Endothelial cell (in vitro differentiated cells): ENCODE measurements around the gene UBE2Z. TPM values are rescaled to one million over a fixed set of nuclear protein-coding genes. Genes with fewer than 3 reads are reported as not detected.

Experiments
- DNase-seq: peaks from one replicate; pipeline ENCODE4 v3.0.0; 2021; ENCODE audit warnings: low spot score
- H3K27ac Mint-ChIP-seq: one replicate; pipeline ENCODE4 v1.8.0; 2021; ENCODE audit warnings: mixed read lengths, inconsistent platforms; ENCODE audit not compliant: unreplicated experiment
- H3K27me3 Mint-ChIP-seq: one replicate; pipeline ENCODE4 v1.8.0; 2021; ENCODE audit warnings: mild to moderate bottlenecking, moderate library complexity, mixed read lengths, inconsistent platforms; ENCODE audit not compliant: unreplicated experiment
- H3K36me3 Mint-ChIP-seq: one replicate; pipeline ENCODE4 v1.8.0; 2021; ENCODE audit warnings: mild to moderate bottlenecking, low read depth, mixed read lengths, inconsistent platforms; ENCODE audit not compliant: unreplicated experiment
- H3K4me1 Mint-ChIP-seq: one replicate; pipeline ENCODE4 v1.8.0; 2021; ENCODE audit warnings: mild to moderate bottlenecking, mixed read lengths, inconsistent platforms; ENCODE audit not compliant: unreplicated experiment
- H3K4me3 Mint-ChIP-seq: one replicate; pipeline ENCODE4 v1.8.0; 2021; ENCODE audit warnings: mild to moderate bottlenecking, mixed read lengths, inconsistent platforms; ENCODE audit not compliant: unreplicated experiment
- H3K9me3 Mint-ChIP-seq: one replicate; pipeline ENCODE4 v1.8.0; 2021; ENCODE audit warnings: mixed read lengths, inconsistent platforms; ENCODE audit not compliant: unreplicated experiment
- CTCF ChIP-seq: fragments of 200-600 bp; sonication (generic); IDR thresholded peaks from one replicate; pipeline ENCODE4 v1.5.0; 2021; ENCODE audit warnings: antibody characterized with exemption; ENCODE audit not compliant: unreplicated experiment
- total RNA-seq: library from RNA; stranded (reverse); fragmentation: NEBNext Ultra II Directional; extraction: Animal tissue kit (Norgen Biotek cat#: 25700); gene quantifications from one replicate; pipeline ENCODE4 v1.2.1, GENCODE V29; 2021; ENCODE audit not compliant: unreplicated experiment

The UBE2Z gene
- total RNA-seq, 1 donor from 2014 or later, result 81.8 TPM

GRCh38 chr17:48970865-48971687 lies 62.9 kb downstream of the UBE2Z start:
- Mint-ChIP-seq H3K4me3 (no peak overlapping the region), H3K36me3 (no peaks in the 10 kb centered on the region), H3K4me1 (peaks cover 3% of the 10 kb centered on the region), H3K27ac (peak overlapping the region; percentile 31), H3K9me3 (no peaks in the 10 kb centered on the region), H3K27me3 (peaks cover 6% of the 10 kb centered on the region)
- no peak for TF ChIP-seq CTCF
- no peak for DNase-seq

GRCh38 chr17:48972749-48973097 lies 64.5 kb downstream of the UBE2Z start:
- DNase-seq, result no peak
- Mint-ChIP-seq H3K4me1 (peaks cover 3% of the 10 kb centered on the region), H3K27me3 (peaks cover 6% of the 10 kb centered on the region), H3K9me3 (no peaks in the 10 kb centered on the region), H3K36me3 (no peaks in the 10 kb centered on the region), H3K27ac (peak overlapping the region; percentile 64), H3K4me3 (no peak overlapping the region)
- no peak for TF ChIP-seq CTCF

- Mint-ChIP-seq H3K36me3 (no peaks in the 10 kb centered on the region), H3K4me1 (peaks cover 3% of the 10 kb centered on the region)
Observed at GRCh38 chr17:48973806-48974205, 65.6 kb downstream of the UBE2Z start.

More at GRCh38 chr17:48973806-48974205, 65.6 kb downstream of the UBE2Z start:
- peaks cover 5% of the 10 kb centered on the region for H3K27me3 Mint-ChIP-seq
- DNase-seq, result no peak
- no peak for TF ChIP-seq CTCF
- H3K4me3 Mint-ChIP-seq, result no peak overlapping the region
- H3K9me3 Mint-ChIP-seq, result no peaks in the 10 kb centered on the region
- no peak overlapping the region for H3K27ac Mint-ChIP-seq

Other genes starting within 250 kb of the UBE2Z start
- gene PRAC1, start 185.9 kb upstream of the UBE2Z start, total RNA-seq, result not detected
- not detected for gene PRAC2, start 185.2 kb upstream of the UBE2Z start, total RNA-seq
- not detected for gene HOXB13, start 179.7 kb upstream of the UBE2Z start, total RNA-seq
- gene TTLL6, start 91.2 kb upstream of the UBE2Z start, total RNA-seq, result 0.87 TPM
- 46.1 TPM for gene CALCOCO2, start 77.4 kb upstream of the UBE2Z start, total RNA-seq
- gene ATP5MC1, start 15.6 kb upstream of the UBE2Z start, total RNA-seq, result 36.7 TPM
- gene SNF8, start 36.4 kb downstream of the UBE2Z start, total RNA-seq, result 149 TPM
- gene GIP, start 60.2 kb downstream of the UBE2Z start, total RNA-seq, result not detected
- gene IGF2BP1, start 89.0 kb downstream of the UBE2Z start, total RNA-seq, result 298 TPM
- gene B4GALNT2, start 224.4 kb downstream of the UBE2Z start, total RNA-seq, result not detected